DND-41 (cell line): Measurements from ENCODE around the gene RNF223.

ENCODE experiments used
- CTCF ChIP-seq: IDR thresholded peaks from 2 replicates; pipeline ENCODE4 v1.5.1; 2012; ENCODE audit warnings: borderline replicate concordance, low read length, moderate library complexity, mild to moderate bottlenecking; ENCODE audit not compliant: poor library complexity, severe bottlenecking; ENCODE audit errors: extremely low read depth
- EZH2 ChIP-seq: IDR thresholded peaks from 3 replicates; pipeline ENCODE4 v1.6.1; 2012; ENCODE audit warnings: borderline replicate concordance, low read depth, mild to moderate bottlenecking, moderate library complexity, low read length, inconsistent platforms; ENCODE audit not compliant: severe bottlenecking

GRCh38 chr1:1058921-1059493 is 15.1 kb downstream of the RNF223 start:
- TF ChIP-seq CTCF: peak; percentile 53
- TF ChIP-seq EZH2: no peak
